NCI-H2171 treated with DMSO at 0.1 percent for 48 hours (cell line): ENCODE results near the gene CXXC5.

Experiments used
- DNase-seq: peaks from one replicate; lab custom pipeline; 2025; lab: John Stamatoyannopoulos, UW

CXXC5 gene

DNA sequence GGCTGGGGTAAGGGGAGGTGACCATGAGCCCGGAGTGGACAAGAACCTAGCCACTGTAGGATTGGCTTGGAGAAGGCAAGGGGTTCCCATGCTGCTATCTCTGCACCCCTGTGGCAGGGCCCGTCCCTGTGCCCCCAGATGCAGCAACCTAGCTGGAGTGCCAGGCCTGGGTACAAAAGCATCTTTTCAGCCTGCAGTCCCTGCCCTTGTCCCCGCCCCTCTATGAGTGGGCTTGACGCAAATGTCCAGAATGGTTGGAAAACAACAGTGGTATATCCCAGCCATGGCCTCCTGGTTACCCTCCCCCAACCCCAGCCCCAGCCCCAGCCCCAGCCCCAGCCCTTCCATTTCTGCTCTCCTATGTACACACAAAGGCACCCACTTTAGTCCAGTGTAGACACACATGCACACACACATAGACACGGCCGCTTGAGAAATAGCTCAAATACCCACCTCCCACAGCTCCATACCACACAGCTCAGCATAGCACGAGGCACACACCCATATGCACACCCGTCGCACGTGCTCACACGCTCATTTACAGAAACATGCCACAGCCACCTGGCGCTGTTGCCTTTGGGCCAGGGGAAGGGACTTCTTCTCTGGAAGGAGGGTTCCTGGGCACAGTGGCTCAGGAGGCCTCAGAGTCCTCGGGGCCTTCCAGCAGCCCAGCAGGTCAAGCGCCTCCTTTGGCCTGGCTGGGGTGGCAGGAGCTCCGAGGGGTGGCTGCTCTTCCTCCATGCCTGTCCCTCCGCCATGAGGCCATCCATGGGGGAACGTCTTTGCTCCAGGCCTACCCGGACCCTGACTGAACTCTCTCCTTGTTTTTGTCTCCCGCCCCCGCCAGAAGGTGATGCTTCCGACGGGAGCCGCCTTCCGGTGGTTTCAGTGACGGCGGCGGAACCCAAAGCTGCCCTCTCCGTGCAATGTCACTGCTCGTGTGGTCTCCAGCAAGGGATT, 34.1 kb downstream of the CXXC5 start:
- no peak for DNase-seq

- no peak for DNase-seq
Measured at GRCh38 chr5:139683295-139684271, 35.4 kb downstream of the CXXC5 start.

GRCh38 chr5:139684350-139684880, 36.3 kb downstream of the CXXC5 start:
- no peak for DNase-seq

DNA sequence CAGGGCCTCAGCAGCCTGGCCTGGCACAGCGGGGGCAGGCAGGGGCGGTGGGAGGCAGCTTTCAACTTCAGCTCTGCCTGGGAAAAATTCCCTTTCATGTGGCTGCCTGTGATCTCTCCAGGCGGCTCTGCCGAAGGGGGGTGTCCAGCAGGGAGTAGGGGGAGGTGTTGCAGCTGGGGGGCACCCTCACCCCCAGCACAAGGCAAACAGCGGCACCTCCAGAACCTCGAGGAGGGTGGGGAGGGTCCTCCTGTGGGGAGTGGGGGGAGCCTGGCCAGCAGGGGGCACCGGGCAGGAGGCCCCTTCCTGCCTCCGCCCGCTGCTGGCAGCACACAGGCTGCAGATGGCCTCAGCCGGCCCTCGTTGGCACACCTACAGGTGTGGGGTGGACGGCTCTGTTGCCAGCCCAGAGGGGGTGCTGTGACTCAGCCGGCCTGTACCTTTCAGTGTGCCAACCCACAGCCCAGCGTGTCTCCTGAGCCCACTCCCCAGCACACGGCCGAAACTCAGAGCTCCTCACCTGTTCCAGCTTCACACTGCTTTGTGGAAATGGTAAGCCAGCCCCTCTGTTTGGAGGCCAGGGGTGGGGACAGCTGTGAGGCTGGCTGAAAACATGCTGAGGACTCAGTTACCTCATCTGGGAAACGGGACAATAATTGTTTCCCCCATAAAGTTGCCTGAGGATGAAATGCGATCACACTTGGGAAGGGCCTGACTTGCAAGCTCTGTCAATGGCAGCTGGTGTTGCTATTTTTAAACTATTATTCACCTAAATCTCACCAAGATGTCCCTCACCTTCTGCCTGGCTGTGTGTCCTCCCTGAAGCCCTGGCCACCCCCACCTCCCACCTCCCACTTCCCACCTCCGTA, 37.0 kb downstream of the CXXC5 start:
- peak; percentile 14 for DNase-seq

- no peak for DNase-seq
Measured at GRCh38 chr5:139685886-139686285, 37.7 kb downstream of the CXXC5 start.

DNA sequence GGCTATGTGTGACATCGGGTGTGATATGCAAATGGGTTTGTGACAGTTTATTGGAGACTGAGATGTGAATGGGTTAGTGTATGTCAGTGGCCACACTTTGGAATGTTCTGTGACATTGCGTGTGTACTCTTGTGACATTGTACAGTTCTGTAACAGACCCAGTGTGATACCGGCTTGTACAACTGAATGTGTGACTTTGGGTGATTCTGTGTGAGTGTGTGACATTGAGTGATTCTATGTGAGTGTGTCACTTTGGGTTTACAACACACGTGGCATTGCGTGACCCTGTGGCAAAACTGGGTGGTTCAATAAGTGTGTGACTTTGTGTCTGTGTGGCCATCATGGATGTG, 38.2 kb downstream of the CXXC5 start:
- DNase-seq, result no peak

GRCh38 chr5:139686706-139687441, 38.7 kb downstream of the CXXC5 start:
- DNase-seq, result no peak

DNA sequence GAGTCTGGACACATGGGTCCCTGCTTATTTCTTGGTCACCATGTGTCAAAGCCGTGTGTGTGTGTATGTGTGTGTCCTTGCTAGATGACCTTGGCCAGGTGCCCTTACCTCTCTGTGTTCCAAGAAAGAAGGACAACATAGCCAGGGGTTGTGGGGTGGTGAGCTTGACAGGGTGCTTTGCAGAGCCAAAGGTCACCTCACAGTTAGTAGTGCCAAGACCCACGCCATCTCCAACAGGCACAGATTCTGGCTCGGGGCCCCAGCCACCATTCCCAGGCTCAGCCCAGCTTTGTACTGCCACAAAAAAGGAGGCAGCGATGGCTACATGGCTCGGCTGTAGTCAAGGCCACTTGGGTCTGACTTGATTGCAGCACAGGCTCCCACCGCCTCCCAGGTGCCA, 39.5 kb downstream of the CXXC5 start:
- DNase-seq, result no peak

DNA sequence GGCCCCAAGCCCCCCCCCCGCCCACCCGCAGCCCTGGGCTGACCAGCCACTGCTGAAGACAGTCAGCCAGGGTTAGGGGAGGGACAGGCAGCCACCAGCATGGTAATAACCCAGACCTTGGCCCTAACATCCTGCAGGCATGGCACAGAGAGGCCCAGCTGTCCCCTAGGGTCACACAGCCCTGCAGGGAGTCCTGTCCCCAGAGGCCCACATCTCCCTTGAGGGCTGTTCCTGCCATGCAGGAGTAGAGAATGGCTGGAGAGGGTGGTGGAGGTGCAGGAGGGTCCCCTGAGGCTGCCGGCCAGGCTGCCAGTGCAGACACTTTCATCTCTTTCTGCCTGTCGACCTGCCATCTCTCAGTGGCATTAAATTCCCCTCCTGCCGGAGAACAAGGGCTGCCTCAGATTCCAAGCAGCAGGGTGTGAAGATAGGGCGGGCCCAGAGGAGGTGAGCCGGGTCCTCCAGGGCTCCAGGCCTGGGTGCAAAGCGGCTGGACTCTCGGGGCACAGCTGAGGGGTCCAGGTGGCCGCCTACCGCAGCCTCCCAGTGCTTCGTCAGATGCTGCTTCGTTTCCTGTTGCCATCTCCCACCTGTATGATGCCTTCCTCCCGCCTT, 40.0 kb downstream of the CXXC5 start:
- no peak for DNase-seq

GRCh38 chr5:139688751-139689372, 40.7 kb downstream of the CXXC5 start:
- DNase-seq, result no peak

- no peak for DNase-seq
Measured at GRCh38 chr5:139689631-139690063, 41.5 kb downstream of the CXXC5 start.

DNA sequence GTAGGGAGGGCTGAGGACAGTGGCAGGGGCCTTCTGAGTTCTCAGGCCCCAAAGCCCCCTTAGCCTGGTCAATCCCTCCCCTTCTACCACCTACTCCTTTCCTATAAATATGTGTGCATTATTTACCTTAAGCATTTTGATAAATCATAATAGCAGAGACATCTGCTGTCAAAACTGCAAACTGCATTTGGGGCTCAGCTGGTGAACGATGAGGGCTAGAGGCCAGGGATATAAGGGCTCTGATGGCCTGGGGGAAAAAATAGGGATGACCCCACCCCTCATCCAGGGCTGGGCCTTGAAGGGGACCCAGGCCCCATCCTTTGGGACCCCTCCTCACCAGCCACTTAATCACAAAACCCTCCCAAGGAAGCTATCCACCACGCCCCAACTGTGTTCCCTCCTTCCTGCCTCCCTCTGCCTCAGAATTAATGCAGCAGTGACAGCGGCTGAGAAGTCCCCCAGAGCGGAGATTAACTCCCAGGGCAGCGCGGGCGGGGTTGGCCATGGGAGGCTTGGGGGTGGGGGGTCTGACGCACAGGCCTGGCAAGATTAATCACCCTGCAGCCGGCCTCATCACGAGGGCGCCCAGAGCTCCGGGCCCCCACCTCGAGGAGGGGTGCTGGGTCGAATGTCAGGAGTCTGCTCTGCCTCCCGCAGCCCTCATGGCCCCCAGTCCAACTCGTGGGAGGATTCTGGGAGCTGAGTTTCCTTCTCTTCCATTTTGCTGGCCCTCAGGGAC, 42.1 kb downstream of the CXXC5 start:
- peak; percentile 39 for DNase-seq

DNA sequence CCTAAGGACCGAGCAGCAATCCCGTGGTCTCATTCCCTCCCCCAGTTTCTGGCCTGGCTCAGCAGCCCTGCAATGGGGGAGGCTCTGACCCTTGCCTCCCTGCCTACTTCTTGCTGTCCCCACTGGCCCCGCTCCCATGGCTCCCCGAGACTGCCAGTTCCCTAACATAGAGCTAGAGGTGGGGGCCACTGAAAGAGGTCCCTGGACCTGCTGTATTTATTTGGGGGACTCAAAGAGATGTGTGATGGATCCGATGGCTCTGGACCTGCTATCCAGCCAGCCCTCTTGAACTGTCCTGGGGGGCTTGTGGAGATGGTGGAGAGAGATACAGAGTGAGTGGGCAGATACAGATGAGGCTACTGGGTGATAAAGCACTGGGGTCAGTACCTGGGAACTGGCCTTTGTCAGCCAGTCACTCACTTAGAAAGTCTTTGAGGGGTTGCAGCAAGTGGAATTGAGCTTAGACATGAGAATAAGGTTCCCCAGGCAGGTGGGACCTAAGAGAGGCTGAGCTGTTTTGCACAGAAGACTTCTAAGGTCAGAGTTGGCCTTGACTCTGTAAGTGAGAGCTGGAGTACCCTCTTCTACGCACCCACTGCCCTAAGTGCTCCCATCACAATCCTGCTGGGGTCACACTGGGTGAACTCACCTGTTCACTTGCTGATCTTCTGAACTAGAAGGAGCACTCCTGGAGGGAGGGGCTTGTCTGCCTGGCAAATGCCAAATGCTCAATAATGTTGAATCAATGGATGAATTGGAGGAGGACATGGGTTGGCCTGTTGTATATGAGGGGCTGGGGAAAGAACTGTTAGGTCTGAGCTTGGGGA, 42.9 kb downstream of the CXXC5 start:
- DNase-seq, result no peak

GRCh38 chr5:139692148-139692547, 44.0 kb downstream of the CXXC5 start:
- DNase-seq, result no peak

GRCh38 chr5:139692679-139693308, 44.6 kb downstream of the CXXC5 start:
- no peak for DNase-seq

- DNase-seq, result no peak
Measured at GRCh38 chr5:139693676-139694364, 45.7 kb downstream of the CXXC5 start.

DNA sequence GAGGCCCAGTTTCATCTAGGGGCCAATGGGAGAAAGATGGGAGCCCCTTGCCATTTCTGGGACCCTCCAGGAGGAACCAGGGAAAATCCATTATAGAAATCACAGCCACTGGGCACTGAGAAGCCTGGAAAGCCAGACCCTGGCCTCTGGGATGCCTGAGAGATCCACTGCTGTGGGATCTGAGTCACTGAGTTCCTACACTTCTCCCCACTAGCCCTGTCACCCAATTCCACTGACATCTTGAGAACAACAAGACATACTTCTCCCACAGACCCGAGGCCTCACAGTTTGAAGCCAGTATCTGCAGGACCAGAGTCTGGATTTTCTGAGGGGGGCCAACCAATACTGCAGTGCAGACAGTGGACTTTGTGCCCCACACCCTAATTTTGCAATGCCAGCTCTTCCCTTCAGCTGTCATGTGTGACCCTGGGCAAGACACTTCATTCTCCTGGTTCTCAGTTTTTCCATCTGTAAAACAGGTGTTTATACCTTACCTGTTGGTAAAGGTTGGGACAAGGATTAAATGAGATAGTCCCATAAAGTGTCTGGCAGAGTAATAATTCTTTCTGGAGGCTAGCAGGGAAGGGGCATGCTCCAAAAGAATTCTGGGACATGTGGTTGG, 46.5 kb downstream of the CXXC5 start:
- DNase-seq, result no peak
